Measurements from ENCODE around the gene WNT9A.

DNA sequence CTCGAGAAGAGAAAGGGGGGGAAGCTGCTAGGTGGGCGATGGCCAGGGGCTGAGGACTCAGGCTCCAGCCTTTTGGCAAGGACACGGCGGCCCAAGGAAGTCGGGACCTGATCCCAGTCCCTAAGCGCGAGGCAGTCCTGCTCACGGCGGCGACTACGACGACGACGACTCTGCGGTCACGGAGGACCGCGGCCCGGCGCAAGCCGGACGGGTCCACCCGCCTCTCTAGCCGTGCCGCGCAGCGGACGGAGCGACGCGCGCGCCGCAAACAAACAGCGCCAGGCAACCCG is 401 bp downstream of the WNT9A start:
- TF ChIP-seq, protein P1, sequence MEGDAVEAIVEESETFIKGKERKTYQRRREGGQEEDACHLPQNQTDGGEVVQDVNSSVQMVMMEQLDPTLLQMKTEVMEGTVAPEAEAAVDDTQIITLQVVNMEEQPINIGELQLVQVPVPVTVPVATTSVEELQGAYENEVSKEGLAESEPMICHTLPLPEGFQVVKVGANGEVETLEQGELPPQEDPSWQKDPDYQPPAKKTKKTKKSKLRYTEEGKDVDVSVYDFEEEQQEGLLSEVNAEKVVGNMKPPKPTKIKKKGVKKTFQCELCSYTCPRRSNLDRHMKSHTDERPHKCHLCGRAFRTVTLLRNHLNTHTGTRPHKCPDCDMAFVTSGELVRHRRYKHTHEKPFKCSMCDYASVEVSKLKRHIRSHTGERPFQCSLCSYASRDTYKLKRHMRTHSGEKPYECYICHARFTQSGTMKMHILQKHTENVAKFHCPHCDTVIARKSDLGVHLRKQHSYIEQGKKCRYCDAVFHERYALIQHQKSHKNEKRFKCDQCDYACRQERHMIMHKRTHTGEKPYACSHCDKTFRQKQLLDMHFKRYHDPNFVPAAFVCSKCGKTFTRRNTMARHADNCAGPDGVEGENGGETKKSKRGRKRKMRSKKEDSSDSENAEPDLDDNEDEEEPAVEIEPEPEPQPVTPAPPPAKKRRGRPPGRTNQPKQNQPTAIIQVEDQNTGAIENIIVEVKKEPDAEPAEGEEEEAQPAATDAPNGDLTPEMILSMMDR (conservative IDR thresholded peaks at IDR 0.05; ENCODE audit: low read depth, low read length), result no peak
- no peak for TF ChIP-seq EZH2 (IDR thresholded peaks at IDR 0.05; ENCODE audit: borderline replicate concordance, low read depth, low read length, poor library complexity, severe bottlenecking)

Data from A673 (cell line).